Ramos (cell line): Measurements from ENCODE around the gene MAGEC1.
"Not testable (repeated sequence)": the region's sequence is repeated elsewhere in the genome, so short reads cannot be mapped to it uniquely, and the experiment has no call there.

Experiments
- in situ Hi-C: fragments of 300-500 bp; cut with MboI; formaldehyde crosslinking; loops from one replicate; pipeline ENCODE4 v1.14.3; 2022; ENCODE audit warnings: low sequenced_read_pairs; ENCODE audit not compliant: unreplicated experiment

MAGEC1 gene

DNA sequence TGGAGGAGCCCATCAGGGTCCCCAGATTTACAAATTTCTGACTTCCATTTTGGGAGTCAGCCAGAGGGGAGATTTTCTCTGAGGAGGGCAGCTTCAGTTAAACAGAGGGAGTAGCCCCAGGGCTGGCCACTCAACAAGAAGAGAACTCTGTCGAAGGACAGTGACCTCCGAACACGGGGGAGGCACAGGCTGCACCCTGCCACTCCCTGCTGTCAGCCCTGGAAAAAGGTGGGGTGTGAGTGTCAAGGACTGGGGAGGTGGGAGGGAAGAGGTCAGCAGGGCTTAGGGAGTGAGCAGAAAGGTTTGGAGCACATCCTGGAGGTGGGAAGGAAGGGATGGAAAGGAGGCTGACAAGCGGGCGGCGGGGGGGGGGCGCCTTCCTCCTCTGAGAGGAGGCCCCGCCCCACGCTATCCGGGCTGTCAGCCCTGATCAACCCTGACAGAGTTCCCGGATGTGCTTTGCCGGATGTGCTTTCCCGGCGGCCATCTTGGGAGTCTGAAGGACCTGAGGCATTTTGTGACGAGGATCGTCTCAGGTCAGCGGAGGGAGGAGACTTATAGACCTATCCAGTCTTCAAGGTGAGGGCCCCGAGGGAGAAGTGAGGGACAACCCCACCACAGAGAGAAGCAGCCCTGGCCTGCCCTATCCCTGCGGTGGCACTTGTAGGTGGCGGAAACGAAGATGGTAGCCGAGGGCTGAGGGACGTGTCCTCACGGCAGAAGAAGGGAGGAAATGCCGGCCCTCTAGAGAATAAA is at the start of gene MAGEC1:
Gene MAGEC1, plus strand, starts transcription at position 495 of the 756 bp plus-strand sequence. CDS start 1,179 bp downstream, outside the sequence.
- in situ Hi-C loops: no loop called here

GRCh38 chrX:141857479-141857878 is 46.2 kb upstream of the MAGEC1 start:
- in situ Hi-C loops: no loop called here

DNA sequence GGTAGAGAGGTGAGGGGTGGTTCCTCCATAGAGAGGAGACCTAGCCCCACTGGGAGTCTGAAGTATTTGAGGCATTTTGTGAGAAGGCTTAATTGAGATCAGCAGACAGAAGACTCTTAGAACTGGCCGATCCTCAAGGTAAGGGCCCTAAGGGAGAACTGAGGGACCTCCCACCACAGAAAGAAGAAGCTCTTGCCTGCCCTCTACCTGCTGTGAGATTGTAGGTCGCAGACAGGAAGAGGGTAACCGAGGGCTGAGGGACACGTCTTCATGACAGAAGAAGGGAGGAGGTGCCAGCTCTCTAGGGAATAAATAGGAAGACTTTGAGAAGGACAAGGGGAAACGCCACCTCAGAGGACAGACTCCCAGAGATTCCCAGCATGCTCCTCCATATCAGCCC is 24.1 kb upstream of the MAGEC1 start:
- in situ Hi-C loops: no loop called here

DNA sequence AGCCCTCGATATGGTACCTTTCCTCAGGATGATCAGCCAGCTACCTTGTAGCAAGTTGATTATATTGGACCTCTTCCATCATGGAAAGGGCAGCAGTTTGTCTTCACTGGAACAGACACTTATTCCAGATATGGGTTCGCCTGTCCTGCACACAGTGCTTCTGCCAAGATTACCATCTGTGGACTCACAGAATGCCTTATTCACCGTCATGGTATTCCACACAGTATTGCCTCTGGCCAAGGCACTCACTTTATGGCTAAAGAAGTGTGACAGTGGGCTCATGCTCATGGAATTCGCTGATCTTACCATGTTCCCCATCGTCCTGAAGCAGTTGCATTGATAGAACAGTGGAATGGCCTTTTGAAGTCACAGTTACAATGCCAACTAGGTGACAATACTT is 14.9 kb upstream of the MAGEC1 start:
- in situ Hi-C loops: not testable (repeated sequence)

- in situ Hi-C loops: no loop called here
These were observed 9.0 kb upstream of the MAGEC1 start for GRCh38 chrX:141894733-141895132.

- in situ Hi-C loops: no loop called here
These were observed 6.0 kb upstream of the MAGEC1 start for GRCh38 chrX:141897690-141898089.

DNA sequence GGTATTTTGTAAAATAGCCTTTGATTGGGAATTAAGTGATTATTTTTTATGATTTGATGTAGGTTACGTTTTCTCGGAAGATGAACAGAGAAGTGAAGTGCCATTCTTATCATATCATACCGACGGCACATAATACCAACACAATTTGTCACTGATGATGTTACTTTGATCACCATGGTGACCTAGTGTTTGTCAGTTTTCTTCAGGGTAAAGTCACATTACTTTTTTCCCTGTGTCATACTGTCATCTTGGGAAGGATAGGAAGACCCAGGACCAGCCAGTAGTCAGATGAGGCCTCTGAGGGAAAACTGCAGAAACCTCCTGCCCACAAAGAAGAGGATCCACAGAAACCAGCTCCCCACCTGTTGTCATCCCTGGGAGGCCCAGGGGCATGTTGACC is 1.3 kb upstream of the MAGEC1 start:
- in situ Hi-C loops: no loop called here

- in situ Hi-C loops: no loop called here
These were observed 568 bp downstream of the MAGEC1 start for GRCh38 chrX:141904262-141904661.

DNA sequence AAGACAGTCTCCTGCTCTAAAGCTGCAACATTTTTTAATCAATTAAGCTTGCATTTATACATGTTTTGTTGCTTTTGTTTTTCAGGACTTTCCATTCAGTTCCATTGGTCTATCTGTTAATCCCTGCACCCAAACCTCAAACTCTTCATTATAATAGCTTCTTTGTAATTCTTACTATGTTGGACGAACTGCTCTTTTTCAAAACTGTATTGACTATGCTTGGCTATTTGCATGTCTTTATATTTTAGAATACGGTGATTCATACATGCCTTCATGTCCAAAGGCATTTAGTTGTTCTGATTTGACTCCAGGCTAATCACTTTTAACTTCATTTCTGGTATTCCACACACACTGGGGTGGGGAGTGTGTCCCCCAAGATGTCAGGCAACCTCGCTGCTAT is 14.1 kb downstream of the MAGEC1 start:
- in situ Hi-C loops: no loop called here

GRCh38 chrX:141924293-141924692 is 20.6 kb downstream of the MAGEC1 start:
- in situ Hi-C loops: no loop called here

- in situ Hi-C loops: no loop called here
These were observed 24.7 kb downstream of the MAGEC1 start for GRCh38 chrX:141928432-141928831.

DNA sequence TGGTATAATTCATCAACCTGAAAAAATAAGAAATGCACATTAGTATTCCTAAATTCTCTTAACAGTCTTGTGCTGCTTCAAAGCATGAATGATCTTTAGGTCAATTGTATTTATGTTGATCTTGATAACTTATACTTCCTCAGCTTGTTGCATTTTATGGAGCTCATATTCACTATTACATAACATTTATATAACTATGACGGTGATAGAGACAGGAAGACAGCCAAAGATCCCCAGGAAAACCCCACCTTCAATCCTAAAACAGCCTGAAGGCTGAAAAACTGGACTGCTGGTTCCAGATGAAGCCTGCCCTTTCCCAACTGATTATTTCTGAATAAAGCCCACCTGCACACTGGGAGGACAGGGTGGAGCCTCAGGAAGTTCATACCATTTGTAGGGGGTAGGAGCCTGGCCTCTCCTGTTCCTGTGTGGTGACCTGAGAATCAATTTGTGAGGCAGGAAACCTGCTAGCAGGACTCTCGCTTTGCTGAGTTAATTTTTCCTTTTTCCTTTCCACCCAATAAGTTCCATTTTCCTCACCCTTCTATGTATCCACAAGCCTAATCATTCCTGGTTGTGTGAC is 30.5 kb downstream of the MAGEC1 start:
- in situ Hi-C loops: no loop called here

DNA sequence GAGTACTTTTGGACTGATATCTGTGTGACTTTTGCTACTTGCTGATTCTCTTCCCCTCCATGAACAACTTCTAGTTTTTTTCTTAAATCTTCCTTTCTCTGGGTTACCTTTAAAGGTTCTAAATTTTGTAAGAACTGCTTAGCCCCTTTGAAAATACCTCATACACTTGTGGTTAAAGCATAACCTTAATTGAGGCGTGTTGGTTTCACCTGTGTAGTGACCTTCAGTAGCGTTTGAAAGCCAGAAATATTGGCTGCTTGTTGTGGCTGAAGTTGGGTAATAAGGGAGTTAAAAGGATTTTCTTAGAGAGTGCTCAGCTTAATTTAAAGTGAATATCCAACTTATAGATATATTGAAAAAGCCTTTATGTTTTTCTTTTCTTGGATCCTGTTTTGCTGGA is 32.0 kb downstream of the MAGEC1 start:
- in situ Hi-C loops: no loop called here

DNA sequence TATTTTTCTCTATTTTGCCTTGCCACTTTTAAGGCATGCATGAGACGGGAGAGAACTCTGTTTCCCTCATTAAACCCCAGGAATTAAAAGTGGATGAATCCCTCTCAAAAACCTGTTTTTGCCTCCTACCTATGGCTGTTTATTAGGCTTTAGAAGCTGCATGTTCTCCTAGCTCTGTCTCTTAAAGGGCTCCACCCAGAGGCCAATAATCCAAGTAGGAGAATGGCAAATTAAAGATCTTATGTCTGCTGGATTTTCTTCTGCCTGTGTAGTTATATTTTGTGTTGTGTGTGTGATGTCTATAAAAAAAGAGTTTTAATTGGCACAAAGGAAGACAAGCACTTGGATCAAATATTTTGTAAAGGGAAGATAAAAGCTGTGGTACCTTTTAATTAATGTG is 32.4 kb downstream of the MAGEC1 start:
- in situ Hi-C loops: no loop called here

- in situ Hi-C loops: no loop called here
These were observed 37.5 kb downstream of the MAGEC1 start for GRCh38 chrX:141941234-141941633.

DNA sequence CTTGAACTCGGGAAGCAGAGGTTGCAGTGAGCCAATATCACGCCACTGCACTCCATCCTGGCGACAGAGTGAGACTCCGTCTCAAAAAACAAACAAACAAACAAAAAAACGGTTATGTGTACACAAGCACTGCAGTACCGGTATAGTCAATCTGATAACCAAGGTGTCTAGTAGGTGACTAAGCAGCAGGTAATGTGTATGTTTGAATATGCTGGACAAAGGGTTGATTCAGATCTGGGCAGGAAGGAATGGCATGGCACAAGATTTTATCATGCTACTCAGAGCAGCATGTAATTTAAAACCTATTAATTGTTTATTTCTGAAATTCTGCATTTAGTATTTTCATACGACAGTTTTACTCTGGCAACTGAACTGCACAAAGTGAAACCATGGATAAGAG is 41.7 kb downstream of the MAGEC1 start:
- in situ Hi-C loops: no loop called here

DNA sequence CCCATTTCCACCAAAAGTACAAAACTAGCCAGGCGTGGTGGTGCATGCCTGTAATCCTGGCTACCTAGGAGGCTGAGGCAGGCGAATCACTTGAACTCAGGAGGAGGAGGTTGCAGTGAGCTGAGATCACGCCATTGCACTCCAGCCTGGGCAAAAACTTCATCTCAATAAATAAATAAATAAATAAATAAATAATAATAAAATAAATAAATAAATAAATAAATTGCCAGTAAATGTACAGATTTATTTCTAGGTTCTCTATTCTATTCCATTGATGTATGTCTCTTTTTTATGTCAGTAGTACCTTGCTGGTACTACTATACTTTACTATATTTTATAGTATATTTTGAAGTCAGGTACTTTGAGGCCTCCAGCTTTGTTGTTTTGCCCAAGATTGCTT is 43.7 kb downstream of the MAGEC1 start:
- in situ Hi-C loops: no loop called here

- in situ Hi-C loops: no loop called here
These were observed 48.9 kb downstream of the MAGEC1 start for GRCh38 chrX:141952603-141953002.

GRCh38 chrX:141958675-141959074 is 55.0 kb downstream of the MAGEC1 start:
- in situ Hi-C loops: no loop called here
